Stimulated activated CD4-positive, alpha-beta T cell treated with anti-CD3 and anti-CD28 coated beads, Interleukin-12 subunit alpha, Interleukin-12 subunit beta, amount 100 ng/mL, for 24 hours (primary cell): Measurements from ENCODE around the gene CARMIL1.
"Not testable (repeated sequence)": the region's sequence is repeated elsewhere in the genome, so short reads cannot be mapped to it uniquely, and the experiment has no call there.

ENCODE experiments used
- DNase-seq, 2 experiments: peaks; one replicate each; pipeline ENCODE4 v3.0.0-alpha.2; 2020; ENCODE audit warnings: low read depth in 2 of 2

Gene CARMIL1

DNA sequence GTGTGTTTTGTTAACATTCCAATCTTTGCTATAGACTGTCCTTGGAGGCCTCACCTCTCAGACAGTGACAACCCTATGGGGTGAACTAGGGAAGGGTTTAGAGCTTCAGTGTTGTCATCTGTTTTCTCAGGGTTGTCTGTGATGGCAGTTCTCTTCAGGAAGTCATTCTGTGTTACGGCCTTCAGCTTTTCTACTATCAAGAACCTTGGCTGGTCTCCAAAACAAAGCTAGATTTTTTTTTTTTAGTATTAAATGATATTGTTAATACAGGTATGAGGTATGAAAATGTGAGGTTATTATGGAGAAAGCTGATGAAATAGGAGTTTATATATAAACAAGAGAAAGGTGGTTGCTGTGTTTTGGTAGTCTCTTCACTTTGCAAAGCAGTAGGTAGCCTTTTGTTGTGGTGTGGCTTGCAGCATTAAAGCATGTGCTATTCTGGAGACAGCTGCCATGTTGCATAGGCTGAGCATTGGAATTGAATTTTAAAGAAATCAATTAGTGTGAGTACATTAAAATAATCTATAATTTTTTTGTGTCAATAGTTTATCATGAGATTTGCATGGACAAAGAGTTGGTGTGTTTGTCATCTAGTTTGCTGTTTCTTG lies 162.6 kb downstream of the CARMIL1 start:
- DNase-seq = no peak

DNA sequence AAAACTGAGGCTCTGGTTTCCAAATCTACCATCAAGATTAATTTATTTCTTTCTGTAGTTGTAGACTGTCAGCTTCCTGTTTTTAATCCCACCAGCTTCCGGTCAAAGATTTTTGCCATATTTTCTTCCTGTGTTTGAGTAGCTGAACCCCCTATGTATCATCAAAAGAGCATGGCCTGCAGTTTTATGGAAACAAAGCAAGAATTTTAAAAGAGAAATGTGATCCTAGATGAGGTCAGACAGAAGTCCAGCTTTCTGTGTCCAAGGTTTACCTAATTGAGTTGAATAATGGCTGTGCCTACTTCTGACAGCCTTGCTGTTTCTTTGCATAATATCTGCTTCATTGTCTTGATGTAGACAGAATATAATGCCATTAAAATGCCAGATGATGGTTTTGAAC lies 163.7 kb downstream of the CARMIL1 start:
- no peak for DNase-seq

DNA sequence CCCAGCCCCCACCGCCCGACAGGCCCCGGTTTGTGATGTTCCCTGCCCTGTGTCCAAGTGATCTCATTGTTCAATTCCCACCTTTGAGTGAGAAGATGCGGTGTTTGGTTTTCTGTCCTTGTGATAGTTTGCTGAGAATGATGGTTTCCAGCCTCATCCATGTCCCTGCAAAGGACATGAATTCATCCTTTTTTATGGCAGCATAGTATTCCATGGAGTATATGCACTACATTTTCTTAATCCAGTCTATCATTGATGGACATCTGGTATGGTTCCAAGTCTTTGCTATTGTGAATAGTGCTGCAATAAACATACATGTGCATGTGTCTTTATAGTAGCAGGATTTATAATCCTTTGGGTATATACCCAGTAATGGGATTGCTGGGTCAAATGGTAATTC lies 165.3 kb downstream of the CARMIL1 start:
- not testable (repeated sequence) for DNase-seq

DNA sequence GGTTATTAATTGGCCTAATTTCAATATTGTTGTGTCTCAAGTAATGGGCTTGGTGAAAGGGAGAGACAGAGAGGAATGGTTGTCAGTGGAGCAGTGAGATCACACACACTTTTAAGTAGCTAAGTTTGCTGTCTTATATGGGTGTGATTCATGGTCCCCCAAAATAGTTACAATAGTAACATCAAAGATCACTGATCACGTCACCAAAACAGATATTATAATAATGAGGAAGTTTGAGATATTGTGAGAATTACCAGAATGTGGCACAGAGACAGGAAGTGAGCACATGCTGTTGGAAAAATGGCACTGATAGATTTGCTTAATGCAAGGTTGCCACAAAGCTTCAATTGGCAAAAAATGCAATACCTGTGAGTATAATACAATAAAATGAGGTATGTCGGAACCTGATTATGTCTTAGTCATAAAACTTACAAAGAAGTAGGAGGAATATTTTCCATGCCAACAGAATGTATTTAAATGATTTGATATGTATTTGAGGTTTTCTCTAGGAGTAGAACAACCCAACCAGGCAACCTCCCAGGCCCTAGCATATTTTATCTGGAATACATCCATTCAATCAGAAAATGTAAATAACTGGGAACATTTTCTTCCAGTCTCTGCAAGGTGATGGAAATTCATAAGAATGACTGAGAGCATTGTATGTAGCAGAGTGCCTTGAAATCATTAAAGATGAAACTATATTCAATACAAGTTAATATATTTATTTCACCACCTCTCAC lies 167.8 kb downstream of the CARMIL1 start:
- DNase-seq = no peak

DNA sequence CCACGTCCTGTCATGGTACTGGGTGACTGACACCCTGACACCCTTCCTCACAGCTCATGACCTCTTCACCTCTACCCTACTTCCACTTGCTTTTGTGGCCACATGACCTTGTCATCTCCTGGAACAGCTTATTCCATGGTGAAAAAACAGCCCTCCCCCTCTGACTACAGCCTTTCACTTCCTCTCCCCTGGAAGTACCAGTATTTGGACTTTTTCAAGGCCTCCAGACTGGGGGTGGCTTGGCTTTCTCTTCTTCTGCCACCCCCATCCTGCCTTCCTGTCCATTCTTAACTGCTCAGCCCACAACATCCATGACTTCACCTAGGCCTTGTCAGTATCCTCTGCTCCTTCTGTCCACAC lies 168.4 kb downstream of the CARMIL1 start:
- DNase-seq = no peak

DNA sequence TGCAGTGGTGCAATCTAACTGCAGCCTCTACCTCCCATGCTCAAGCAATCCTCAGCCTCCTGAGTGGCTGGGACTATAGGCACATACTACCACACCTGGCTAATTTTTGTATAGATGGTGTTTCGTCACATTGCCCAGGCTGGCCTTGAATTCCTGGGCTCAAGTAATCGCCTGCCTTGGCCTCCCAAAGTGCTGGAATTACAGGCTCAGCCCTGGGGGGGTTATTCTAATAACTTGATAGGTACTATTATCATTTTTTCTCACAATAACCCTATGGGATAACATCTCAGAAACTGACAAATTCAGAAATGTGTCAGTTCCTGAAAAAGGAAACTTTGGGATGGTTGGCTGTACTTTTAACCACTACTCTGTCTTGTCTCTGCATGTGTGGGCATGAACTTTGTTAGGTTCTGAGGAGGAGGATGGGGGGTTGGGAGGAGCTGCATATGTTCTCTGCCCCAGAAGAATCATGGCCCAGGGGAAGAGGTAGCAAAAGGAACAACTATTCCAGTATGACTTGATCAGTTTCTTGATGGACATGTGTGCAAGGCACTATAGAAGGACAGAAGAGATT lies 169.9 kb downstream of the CARMIL1 start:
- no peak for DNase-seq

DNA sequence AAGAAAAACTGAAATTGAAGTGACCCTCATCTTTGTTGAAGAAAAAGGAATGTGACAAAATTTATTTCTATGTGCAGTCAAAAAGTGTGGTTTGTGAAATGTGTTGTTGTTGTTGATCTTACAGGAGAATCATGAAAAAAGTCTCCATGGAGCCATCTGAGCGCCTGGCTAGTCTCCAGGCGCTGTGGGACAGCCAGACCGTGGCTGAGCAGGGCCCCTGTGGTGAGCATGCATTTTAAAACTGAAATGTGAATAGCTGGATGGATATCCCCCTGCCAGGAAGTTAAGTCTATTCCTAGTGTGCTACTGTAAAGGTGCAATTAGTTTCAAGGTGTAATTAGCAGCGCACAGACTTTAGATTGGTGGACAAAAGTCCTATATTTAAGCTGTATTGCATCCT lies 170.6 kb downstream of the CARMIL1 start:
- DNase-seq = no peak

DNA sequence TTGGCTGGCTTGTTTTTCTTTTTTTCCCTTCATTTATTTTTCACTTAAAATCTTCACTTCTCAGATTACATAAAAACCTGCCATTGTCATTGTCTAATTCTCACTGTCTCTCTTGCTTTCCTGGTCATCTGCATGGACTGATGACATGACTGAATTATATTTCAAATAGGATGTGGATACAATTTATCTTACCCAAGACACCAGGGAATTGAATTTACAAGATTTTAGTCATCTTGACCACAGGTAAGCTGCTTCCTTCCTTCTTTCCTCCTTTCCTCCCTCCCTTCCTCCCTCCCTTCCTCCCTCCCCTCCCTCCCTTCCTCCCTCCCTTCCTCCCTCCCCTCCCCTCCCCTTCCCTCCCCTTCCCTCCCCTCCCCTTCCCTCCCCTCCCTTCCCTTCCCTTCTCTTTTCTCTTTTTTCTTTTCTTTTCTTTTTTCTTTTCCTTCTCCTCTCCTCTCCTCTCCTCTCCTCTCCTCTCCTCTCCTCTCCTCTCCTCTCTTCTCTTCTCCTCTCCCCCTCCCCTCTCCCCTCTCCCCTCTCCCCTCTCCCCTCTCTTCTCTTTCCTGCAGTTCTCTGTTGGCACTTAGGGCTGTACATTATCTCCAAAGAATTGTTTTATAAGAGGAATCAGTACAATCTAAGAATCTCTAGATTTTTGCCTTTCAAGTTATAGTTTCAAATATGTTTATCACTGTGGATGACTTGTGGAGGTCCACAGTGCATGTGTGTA lies 171.5 kb downstream of the CARMIL1 start:
- DNase-seq = no peak

DNA sequence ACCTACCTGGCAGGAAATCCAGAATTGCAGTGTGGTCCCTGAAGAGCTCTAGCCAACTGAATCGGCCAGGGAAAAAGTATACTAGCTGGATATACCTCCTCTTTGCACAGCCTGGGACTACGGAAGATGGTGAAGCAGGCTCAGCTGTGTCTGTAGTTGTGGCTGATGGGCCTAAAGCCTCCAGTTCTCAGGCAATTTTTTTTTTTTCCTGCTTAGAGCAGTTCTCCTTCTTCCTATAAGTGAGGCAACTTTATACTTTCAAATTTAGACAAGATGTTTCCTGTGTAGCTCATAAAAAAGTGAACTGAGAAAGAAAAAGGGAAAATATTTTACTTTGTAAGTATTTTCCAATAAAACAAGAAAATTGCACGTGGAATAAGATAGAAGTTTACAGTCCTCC lies 172.9 kb downstream of the CARMIL1 start:
- no peak for DNase-seq

DNA sequence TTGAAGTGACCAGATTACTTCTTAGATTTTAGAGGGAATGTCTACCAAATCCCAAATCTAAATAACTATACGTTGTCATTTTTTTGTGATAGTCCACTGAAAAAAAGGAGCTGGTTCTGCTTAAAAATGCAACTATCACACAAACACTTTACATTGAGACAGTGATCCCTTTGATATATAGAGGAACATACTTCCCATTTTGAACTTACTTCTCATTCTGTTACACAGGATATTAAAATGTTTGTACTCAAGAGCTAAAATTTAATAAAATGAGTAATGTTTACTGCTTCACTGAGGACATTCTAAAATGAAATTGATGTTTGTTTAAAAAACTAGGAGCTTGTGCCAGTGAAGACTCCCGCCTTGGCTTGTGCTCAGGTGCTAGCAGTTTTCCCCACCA lies 174.1 kb downstream of the CARMIL1 start:
- no peak for DNase-seq

DNA sequence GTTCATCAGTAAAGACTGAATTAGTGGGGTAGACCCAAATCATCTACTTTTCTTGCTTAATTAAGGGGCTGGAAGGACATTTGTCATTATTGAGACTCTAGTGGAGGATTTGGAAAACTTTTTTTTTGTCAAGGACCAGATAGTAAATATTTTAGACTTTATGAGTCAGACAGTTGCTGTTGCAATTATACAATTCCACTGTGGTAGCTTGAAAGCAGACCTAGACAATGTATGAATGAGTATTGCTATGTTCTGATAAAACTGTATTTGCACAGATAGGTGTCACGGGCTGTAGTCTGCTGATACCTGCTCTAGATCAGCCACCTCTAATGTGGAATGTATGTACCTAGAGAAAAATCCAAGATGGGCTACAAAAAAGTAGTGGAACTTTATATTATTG lies 175.0 kb downstream of the CARMIL1 start:
- no peak for DNase-seq

DNA sequence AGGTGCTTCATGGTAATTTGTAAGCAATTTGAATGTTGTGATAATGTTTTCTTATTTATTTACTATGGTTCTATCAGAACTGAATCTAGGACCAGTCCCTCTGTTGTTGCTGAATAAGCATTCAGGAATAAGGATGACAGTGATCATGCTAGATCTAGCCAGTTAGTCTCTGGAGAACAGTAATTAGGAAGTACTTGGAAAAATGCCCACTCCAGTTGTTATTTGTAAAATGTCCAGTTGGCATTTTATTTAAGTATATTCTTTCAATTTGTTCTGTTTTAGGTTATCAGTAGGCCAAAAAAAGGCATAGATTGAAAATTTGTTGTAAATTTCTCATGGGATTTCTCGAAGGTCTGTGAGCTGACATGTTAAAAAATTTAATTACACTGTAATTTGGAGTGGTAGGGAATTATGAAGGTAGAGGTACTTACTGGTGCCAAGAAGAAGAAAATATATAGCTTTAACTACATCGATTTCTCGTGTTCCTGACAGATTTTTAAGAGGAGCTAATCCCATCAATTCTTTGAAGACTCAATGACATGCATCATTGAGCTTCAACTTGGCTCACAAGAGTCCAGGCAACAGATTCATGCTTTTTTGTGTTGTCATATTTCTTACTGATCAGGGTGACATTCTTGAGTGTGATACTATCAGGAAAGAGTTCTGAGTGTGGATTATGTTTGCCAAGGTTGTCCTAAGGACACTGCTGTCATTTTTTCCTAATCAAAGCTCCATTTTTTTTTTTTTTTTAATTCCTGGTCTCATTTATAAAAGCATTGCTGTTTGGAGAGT lies 177.3 kb downstream of the CARMIL1 start:
- DNase-seq = no peak

DNA sequence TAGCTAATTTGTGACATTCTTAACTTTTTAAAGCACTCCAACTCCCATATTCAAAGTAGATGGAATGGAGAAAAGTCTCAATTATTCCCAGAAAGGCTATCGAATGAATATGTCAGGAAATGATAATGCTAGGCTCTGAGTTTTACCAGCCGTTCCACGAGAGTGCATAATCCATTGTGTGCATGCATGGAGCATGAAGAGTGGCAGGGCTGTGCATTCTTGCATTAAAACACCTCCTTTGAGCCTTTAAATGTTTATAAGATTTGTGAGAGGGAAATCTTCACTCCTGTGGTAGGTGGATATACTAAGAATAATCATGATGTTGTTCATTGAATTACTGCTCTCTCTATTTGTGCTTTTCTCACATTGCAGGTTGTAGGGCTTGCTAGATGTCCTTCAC lies 178.3 kb downstream of the CARMIL1 start:
- DNase-seq = no peak

DNA sequence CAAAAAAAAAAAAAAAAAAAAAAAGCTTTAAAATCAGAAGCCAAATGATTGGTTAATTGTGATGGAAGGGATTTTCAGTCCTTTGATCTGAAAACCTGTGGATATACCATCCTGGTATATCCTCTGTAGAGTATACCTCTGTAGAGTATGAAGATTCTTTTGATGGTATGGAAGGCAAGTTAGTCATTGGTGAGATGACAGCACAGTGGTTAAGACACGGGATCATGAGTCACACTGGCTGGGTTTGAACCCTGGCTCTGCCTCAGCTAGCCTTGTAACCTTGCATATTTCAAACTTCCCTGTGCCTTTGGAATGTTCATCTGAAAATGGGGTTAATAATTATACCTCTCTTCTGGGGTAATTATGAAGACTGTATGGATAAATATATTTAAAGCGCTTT lies 179.3 kb downstream of the CARMIL1 start:
- no peak for DNase-seq

DNA sequence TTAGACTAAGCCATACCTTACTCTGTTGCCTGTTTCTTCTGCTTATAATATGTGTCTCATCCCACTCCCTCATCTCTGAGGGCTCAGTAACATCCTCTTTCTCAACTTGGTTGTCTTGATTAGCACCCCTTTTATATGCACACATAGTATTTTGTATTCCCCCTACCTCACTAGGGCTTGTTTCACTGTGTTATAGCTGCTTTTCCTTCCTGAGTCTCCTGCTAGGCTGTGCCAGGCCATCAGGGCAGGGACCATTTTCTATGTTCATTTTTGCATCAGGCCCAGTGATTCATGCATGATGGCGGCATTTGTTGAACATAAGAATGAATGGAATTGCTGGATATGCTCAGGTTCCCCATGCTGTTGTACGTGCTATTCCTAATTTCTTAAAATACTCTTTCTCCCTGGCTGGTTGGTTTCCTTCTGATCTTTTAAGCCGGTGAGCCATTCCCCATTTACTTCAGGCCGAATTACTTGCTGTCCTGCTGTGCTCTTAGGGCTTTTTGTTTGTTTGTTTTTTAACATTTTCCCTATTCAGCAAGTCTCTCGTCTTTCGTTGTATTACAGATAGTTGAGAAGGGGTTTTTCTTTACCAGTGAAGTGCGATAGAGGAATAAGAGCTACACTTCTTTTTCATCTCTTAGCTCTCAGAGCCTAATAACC lies 183.2 kb downstream of the CARMIL1 start:
- no peak for DNase-seq

DNA sequence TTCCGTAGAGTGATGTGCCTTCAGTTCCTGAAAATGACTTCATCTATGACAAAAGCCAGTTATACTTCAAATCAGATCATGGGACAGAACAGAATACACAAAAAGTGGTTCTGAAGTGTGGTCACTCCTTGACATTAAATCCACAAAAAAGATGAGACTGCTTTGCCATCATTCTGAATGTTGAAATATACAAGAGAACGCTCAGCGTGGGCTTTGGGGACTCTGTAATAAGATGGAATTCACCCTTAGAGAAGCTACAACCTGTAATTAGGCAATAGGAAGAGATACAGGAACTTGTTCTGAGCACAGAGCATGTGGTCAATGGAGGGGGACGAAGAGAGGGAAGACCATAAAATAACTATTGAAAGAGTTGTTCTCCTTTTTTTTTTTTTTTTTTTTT lies 184.3 kb downstream of the CARMIL1 start:
- DNase-seq = no peak

DNA sequence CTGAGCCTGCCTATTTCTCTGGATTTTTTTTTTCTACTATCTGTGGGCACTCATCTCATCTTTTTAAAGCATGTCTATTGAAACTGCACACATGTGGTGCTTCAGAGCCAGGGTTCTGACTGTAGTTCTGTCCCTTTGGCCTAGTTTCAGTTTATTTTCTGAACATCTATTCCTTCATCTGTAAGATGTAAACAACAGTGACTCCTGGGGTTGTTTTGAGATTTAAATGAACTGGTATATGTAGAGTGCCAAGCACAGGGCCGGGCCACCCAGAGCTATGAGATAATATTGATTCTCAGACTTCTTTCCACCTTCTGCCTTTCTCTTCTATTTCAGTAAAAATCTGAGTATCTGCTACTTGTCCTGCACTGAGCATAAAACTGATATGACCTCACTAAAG lies 185.1 kb downstream of the CARMIL1 start:
- no peak for DNase-seq

DNA sequence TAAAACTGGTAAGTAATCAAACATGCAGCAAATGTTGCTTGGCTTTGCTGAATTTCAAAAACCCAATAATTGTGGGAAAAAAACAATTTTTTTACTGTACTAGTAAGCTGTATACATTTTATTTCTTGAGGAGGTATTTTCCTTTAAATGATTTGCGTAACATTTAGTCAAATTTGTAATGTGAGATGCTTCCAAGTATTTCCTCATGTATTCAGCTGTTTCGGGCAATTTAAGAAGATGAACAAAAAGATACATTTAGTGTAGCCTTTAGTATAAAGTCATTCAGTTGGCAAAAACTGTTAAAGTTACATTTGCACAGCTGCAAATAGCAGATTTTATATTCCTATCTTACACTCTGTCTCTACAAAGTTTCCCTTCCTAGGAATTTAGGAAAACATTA lies 186.8 kb downstream of the CARMIL1 start:
- DNase-seq = no peak

DNA sequence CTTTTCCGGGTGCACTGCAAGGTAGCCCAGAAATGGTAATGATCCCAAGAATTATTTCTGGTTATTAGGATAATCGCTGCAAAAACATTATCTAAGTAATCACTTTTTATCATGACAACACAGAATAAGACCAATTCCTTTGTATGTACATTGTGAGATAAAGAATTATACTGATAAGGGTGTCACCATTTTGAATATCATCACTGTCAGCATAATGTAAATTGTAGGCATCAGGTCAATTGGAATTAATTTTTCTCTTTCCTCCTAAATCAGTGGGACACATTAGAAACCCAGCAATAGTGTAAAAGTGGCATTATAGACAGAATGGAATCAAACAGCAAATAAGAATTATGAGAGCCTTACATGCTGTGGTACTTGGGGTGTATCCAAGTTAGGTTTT lies 189.7 kb downstream of the CARMIL1 start:
- no peak for DNase-seq

DNA sequence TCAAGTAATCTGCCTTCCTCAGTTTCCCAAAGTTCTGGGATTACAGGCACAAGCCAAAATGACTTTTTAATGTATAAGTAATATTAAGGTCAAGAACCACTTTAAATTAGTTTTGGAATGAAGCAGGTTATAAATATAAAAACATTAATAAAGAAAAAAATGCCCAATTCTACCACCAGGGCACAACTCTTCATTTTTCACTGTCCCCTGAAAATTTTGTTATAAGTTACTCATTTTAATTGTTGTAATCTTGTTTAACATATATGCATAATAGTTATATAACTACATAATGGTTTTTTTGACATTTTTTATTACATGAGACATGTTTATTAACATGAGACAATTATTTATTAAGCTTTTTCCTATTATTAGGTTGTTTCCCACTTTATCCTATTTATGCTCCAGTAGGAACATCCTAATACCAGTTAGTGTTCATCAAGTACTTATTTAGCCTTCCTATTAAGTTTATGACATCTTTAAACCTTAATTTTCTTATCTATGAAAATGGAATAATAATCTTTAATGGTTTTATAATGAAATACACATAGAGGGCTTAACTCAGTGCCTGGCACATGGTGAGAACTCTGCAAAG lies 190.7 kb downstream of the CARMIL1 start:
- no peak for DNase-seq

DNA sequence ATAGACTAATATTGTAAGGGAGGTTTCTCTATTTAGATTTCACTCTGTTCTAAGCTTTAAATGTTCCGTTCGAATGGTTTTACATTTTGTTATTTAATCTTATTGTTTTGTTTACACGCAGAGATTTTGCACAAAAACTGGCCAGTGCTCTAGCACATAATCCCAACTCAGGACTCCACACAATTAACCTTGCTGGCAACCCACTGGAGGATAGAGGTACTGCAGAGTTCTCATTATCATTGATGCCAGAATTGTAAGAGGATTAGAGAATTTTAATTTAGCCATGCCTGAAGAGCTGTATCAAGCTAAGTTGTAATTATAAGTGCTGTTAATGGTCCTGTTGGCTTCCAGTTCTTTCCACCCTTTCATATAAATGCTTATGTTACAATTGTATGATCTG lies 193.1 kb downstream of the CARMIL1 start:
- no peak for DNase-seq
